T1000 (cell line): ENCODE measurements around the gene ETNK2.

Experiments used
- DNase-seq: peaks from one replicate; lab custom pipeline; 2025; ENCODE audit warnings: mixed read lengths; lab: John Stamatoyannopoulos, UW

The ETNK2 gene

DNA sequence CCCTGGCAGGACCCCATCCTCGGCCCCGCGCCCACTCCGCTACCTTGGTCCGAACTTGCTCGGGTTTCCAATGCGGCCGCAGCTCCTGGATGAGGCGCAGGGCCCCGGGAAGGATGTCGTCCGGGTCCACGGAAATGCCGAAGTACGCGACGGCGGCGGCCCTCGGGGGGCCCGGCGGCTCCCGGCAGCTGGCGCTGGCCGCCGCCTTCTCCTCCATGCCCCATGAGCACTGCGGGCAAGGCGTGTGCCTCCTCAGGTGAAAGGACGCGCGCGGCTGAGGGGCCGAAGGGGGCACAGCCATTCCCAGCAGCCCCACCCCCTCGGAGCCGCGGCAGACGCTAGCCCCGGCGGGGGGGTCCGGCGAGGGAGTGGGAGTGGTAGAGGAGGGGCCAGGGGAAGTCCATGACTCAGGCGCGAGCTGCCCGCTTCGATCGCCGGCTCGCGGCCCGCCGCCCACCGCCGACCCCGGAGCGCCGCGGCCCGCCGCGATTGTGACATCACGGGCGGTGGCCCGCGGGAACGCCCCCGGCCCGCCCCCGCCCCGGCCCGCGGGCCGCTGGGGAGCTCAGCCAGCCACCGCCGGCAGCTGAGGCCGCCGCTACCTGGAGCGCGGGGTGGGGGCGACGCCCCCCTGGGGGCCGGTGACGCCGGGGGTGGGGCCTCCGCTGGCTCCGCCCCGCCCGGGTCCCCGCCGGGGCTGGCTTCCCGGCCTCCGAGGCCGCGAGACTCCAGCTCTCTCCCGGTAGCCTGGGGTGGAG, at the start of gene ETNK2:
ETNK2 (minus strand) TSS at position 493 of the 758 bp plus-strand sequence; CDS start at position 301, 192 bp downstream.
- peak; percentile 70 for DNase-seq

DNA sequence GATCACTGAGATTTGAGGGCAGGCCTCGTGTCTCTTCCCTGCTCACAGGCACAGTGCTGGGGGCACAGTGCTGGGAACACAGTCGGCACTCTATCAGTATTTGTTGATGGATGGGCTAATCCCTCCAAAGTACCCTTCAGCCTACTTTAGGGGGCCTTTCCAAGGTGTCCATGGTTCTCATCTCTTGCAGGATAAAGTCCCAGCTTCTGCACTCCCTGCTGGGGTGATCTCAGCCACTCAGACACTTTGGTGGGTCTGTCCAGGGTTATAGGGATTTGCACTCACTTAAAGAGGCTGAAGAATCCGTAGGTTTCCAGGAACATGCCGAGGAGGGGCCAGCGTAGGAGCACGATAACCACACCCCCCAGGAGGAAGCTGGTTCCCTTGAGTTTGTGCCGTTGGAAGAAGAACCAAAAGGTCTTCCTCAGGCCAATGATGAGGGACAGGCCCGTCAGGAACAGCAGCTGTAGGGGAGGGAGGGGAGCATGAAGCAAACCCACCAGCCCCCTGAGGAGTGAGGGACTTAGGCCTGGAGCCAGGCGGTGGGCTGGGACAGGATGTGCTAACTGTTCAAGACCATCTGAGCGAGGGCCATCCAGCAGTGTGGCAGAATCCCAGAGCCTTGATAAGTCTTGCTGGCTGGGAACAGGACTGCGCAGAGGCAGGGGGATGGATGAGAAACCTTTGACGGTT, 49.6 kb upstream of the ETNK2 start:
- DNase-seq, result no peak

DNA sequence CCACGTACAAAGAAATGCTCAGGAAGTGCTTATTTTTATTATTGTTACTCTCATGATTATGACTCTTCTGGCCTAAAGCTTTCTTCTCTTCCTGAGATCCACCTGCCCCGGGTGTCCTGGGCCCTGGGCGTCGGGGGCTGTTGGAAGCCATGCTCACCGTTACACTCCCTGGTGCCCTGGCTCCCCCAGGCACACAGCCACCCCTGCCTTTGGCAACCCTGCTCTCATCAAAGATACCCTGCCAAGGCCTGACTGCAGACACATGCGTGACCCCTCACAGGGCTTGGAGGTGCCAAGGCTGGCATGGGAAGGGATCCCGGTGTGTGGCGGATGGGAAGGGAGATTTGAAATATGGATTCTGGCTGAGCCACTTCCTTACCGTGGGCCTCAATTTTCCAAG, 47.7 kb upstream of the ETNK2 start:
- DNase-seq, result no peak

GRCh38 chr1:204198348-204199340, 46.8 kb upstream of the ETNK2 start:
- peak; percentile 27 for DNase-seq

GRCh38 chr1:204197068-204197467, 45.2 kb upstream of the ETNK2 start:
- no peak for DNase-seq

- DNase-seq, result no peak
These were observed 44.4 kb upstream of the ETNK2 start, which contains the start of gene KISS1 for GRCh38 chr1:204196068-204196795. TSS of gene KISS1 (minus strand) at chr1:204196491. CDS start at chr1:204192876, 3,615 bp downstream.

DNA sequence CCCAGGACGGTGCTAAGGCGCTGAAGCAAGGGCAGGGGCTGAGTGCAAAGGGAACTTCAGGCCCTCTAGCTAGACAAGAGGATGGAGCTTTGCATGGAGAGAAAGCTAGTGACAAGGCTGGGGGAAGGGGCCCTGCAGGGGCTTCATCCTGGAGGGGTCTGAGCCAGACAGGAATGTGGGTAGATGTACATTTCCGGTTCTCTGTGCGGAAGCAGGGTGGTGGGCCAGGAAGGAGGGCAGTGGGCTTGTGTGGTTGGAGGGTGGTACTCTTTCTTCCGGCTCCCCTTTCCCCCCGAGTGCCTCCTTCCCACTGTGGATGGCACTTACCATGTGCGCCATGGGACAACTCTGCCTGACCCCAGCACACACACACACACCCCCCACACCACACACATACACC, 42.9 kb upstream of the ETNK2 start:
- no peak for DNase-seq

DNA sequence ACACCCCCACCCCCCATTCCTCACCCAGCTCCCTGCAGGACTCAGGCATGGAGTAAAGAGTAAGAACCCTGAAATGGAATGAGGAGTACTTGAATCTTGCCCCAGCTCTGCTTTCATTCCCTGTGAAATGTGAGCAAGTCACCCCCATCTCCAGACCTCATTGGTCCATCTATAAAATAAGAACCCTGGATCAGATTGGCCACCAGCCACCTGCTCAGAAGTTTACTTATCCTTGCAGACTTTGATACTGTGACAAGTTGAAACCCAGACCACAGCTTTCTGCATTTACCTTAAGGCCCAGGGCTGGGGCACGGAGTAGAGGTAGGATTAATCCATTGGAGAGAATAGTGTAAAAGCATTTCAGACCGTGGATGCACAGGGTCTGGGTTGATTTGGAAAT, 42.2 kb upstream of the ETNK2 start:
- DNase-seq, result no peak

GRCh38 chr1:204192589-204193352, 40.9 kb upstream of the ETNK2 start:
- no peak for DNase-seq

- DNase-seq, result no peak
These were observed 40.2 kb upstream of the ETNK2 start for GRCh38 chr1:204192046-204192445.

- DNase-seq, result no peak
These were observed 39.6 kb upstream of the ETNK2 start for GRCh38 chr1:204191456-204191855.

DNA sequence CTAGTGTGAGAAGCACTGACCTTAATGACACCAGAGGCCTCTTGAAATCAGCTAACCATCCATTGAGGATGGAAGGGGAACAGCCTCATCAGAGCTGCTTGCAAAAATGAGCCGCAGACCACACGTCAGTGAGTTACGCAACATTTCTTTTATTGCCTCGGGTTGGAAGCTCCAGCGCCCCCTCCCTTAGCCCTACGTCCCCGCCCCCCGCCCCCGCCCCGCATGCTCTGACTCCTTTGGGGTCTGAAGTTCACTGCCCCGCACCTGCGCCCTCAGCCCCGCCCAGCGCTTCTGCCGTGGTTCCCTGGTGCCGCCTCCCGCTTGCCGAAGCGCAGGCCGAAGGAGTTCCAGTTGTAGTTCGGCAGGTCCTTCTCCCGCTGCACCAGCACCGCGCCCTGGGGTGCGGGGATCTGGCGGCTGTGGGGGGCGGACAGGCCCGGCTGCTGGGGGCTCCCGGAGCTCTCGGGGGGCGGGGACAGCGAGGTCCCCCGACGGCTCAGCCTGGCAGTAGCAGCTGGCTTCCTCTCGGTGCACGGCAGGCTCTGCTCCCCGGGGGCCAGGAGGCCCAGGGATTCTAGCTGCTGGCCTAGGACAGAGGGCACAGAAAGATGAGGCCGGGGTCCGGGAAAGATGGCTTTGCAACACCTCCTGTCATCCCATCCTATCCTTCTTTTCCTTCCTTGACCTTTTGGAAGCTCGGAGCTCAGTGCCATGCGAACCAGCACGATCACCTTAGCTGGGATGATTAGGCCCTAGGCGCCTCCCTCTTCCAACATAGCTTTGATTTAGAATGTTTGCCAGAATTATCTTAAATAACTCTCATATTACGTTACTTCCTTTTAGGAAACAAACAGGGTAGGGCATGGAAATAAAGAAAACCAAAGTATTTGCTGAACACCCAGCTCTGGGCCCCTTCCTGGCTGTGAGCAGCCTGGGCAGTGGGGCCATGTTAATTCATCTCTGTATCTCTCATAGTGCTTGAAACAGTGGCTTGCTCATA, 38.7 kb upstream of the ETNK2 start:
- no peak for DNase-seq

DNA sequence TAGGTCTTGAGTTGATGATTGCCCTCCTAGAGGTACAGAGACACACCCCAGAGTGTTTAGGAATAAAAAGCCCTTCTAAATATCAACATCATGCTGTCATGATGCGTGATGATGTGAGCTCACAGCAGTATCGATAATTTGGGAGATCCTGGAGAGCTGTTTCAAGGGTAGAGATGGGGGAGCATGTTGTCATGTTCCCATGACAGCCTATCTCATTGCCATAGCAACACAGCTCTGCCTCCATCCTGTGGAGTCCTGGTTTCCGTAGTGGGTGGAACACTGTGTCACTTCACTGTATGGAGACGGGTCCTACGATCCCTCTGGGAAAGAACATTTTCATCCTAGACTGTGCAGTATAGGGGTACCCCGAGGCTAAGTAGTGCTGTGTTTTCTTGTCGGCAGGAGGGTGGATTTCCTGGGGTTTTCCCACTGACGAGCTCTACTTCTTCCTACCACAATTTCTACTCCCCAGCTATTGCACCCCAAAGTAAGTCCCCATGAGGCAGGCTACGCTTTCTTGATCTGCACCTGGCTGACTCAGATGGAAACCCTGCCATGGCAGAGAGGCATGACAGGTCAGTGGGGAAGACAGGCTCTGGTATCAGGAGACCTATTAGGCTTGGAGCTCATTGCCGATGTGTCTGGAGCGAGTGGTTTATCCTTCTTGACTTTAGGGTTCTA, 37.3 kb upstream of the ETNK2 start:
- no peak for DNase-seq

- DNase-seq, result no peak
These were observed 34.8 kb upstream of the ETNK2 start for GRCh38 chr1:204186597-204186996.

DNA sequence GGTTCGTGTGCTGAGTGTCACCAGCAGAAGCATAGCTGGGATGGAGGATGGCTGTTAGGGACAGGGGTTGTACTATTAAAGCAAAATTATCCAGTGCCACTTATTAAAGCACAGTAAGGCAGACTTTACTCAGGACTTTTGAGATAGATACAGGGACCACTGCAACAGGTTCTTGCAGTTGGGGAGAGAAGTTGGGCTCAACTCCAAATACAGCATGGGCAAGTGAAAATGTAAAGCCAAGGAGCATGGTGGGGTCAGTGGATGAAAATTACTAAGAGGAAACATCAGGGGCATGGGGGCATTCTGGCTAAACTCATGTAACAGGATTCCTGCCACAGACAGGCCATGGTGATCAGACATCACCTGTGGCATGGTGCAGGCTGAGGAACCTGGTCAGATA, 29.3 kb upstream of the ETNK2 start:
- DNase-seq, result no peak

DNA sequence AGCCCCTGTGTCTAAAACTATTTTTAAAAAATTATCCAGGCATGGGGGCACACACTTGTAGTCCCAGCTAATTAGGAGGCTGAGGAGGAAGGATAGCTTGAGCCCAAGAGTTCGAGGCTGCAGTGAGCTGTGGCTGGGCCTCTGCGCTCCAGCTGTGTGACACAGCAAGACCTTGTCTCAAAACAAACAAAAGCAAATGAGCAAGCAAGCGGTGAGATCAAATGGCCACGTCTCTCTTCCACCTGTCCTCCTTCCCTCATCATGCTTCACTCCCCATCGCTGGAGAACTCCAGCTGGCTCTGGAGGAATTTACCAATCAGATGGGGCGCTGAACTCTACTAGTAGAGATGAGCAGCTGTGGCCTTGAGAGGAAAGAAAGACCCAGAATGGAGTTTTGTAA, 28.3 kb upstream of the ETNK2 start:
- DNase-seq, result no peak

GRCh38 chr1:204178487-204179281, 26.8 kb upstream of the ETNK2 start:
- DNase-seq, result no peak

DNA sequence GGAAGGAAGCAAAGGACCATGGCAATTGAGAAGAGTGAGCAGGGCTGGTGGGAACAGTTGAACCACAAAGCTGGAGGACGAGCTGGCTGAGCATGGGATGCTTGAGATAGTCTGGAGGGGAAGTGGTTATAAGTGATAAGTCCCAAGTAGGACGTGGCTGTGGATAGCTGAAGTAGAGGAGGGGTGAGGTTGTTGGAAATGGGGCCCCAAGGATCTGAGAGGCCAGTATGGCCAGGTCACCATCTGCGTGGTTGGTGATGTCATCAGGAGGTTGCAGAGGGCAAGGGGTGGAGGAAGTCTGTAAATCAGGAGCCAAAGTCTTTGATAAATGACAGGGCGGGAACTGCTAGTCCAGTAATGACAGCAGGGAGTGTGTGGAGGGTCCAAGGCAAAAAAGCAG, 25.3 kb upstream of the ETNK2 start:
- DNase-seq, result no peak
